GM21528 (cell line): ENCODE results near the gene NECTIN4.
"Not testable (repeated sequence)": the region's sequence is repeated elsewhere in the genome, so short reads cannot be mapped to it uniquely, and the experiment has no call there.

Experiments
- ATAC-seq: cut with Tn5 transposase; IDR thresholded peaks from one replicate; pipeline ENCODE4 v1.9.1; 2021; ENCODE audit warnings: mild to moderate bottlenecking, moderate library complexity; ENCODE audit not compliant: unreplicated experiment, low FRiP score

Gene NECTIN4

GRCh38 chr1:161037661-161038522 is 51.5 kb downstream of the NECTIN4 start:
- ATAC-seq = no peak

DNA sequence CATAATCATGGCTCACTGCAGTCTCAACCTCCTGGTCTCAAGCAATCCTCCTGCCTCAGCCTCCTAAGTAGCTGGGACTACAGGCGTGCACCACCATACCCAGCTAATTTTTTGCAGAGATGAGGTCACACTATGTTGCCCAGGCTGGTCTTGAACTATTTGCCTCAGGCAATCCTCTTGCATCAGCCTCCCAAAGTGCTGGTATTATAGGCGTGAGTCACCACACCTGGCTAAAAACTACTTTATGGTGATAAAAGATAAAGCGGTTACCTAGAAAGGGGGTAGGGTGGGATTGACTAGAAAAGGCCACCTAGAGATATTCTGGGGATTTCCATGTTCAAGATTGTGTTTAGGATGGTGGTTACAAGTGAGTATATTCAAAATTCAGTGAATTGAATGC is 55.6 kb downstream of the NECTIN4 start:
- ATAC-seq = no peak

- ATAC-seq = no peak
Measured at GRCh38 chr1:161032409-161032808, 56.9 kb downstream of the NECTIN4 start.

DNA sequence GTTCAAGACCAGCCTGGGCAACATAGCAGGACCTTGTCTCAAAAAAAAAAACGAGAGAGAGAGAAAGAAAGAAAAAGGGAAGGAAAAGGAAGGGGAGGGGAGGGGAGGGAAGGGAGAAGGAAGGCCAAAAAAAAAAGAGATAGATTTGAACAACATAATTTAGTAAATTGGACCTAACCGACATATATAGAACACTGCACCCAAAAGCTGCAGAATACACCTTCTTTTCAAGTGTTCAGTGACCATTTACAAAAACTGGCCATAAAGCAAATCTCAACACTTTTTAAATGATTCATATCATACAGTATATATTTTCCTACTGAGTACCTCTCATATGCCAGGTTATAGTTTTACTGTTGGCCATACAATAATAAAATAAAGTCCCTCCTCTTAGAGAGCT is 57.5 kb downstream of the NECTIN4 start:
- no peak for ATAC-seq

DNA sequence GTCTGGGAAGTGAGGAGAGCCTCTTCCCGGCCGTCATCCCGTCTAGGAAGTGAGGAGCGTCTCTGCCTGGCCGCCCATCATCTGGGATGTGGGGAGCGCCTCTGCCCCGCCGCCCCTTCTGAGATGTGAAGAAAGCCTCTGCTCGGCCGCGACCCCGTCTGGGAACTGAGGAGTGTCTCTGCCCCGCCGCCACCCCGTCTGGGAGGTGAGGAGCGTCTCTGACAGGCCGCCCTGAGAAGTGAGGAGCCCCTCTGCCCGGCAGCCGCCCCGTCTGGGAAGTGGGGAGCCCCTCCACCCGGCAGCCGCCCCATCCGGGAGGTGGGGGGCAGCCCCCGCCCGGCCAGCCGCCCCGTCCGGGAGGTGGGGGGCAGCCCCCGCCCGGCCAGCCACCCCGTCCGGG is 59.9 kb downstream of the NECTIN4 start:
- ATAC-seq = not testable (repeated sequence)

GRCh38 chr1:161026954-161027353 is 62.4 kb downstream of the NECTIN4 start:
- ATAC-seq = not testable (repeated sequence)

- not testable (repeated sequence) for ATAC-seq
Measured at GRCh38 chr1:161022432-161022831, 66.9 kb downstream of the NECTIN4 start.

GRCh38 chr1:161021970-161022353 is 67.4 kb downstream of the NECTIN4 start:
- no peak for ATAC-seq

- peak; percentile 86 for ATAC-seq
Measured at GRCh38 chr1:161021165-161021969, 68.0 kb downstream of the NECTIN4 start.
